ENCODE results near the gene LYZL1.

- TF ChIP-seq CTCF (IDR thresholded peaks at IDR 0.05) = no peak
- no peak for TF ChIP-seq POLR2A (IDR thresholded peaks at IDR 0.05)
These were observed 25.9 kb downstream of the LYZL1 start for GRCh38 chr10:29314726-29315125.
